GM04504 (cell line): ENCODE results near the gene DELE1.
"Not testable (repeated sequence)": the region's sequence is repeated elsewhere in the genome, so short reads cannot be mapped to it uniquely, and the experiment has no call there.

ENCODE experiments used
- DNase-seq: peaks from one replicate; pipeline ENCODE4 v3.0.0-alpha.2; 2012; ENCODE audit warnings: low read depth

DELE1 gene

GRCh38 chr5:141883892-141884318 lies 39.8 kb upstream of the DELE1 start:
- DNase-seq, result no peak

DNA sequence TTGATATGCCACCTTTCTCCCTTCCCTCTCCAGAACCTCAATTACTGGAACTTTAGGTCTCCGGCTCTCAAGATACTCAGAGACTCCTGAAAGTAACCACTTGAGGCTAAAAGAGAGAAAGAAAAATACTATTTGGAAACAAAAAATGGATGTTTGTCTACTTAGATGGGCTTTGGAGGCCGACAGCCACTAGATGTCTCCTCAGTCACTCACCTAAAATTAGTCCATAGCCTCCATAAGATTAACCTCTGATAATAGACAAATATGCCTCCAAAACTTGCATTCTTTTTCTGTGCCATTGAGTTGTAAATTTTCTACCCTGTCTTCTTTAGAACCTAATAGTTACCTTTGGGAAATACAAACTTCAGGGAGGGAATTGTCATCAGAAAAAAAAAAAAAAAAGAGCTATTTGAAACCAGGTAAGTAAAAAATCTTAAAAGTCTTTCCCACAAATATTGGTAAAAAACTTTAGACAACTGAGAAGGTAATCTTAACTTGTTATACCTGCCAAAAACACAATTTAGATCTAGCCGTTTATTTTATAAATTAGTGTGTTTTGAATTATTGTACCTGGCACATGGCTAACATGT lies 34.3 kb upstream of the DELE1 start:
- no peak for DNase-seq

- not testable (repeated sequence) for DNase-seq
These were observed 33.2 kb upstream of the DELE1 start for GRCh38 chr5:141890429-141890828.

GRCh38 chr5:141897425-141897824 lies 26.2 kb upstream of the DELE1 start:
- DNase-seq, result no peak

- no peak for DNase-seq
These were observed 25.1 kb upstream of the DELE1 start for GRCh38 chr5:141898448-141899049.

DNA sequence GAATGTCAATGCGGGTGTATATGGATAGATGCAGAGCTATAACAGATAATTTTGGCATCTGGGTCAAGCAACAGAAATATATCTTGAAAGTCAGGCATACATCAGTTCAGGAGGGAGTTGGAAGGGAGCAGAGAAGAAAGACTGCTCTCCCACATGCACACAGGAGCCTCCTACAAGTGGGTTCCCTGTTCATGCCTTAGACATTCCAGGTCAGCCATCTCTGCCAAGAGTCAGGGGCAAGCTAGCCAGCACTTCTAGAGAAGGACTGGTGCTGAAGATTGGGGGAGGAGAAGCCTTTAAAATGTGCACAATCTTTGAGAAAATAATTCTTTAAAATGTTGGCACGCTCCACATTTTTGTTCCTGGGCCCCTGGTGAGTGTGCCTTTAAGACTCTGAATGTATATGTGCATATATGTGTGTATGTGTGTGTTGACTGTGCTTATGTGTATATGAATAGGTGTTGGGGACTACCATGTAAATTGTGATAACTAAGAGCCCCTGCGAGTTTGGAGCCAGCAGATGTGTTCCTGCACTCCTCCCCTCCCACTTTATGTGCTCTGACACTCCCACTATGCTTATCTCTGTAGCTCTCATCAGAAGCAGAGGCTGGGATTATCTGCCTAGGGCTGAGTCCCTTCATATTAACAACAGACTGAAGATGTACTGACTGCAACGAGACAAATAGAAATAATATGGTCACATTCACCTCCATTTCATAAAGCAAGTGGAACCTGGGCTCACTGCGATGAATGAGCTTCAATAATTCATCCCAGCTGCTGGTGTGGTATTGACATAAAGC lies 21.5 kb upstream of the DELE1 start:
- no peak for DNase-seq

DNA sequence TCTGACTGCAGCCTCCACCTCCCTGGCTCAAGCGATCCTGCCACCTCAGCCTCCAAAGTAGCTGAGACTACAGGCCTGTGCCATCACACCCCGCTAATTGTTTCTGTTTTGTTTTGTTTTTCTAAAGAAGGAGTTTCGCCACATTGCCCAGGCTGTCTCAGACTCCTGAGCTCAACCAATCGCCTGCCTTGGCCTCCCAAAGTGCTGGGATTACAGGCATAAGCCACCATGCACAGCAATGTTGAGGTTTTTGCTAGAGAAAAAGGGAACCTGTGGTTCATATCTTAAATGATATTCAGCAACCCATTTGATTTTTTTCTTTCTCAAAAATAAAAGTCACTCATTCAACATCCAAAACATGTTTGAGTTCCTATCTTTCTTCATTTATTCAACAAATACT lies 20.4 kb upstream of the DELE1 start:
- no peak for DNase-seq

- no peak for DNase-seq
These were observed 19.1 kb upstream of the DELE1 start for GRCh38 chr5:141904551-141904950.

GRCh38 chr5:141906517-141906916 lies 17.2 kb upstream of the DELE1 start:
- DNase-seq, result no peak

- no peak for DNase-seq
These were observed 16.7 kb upstream of the DELE1 start for GRCh38 chr5:141906972-141907371.

DNA sequence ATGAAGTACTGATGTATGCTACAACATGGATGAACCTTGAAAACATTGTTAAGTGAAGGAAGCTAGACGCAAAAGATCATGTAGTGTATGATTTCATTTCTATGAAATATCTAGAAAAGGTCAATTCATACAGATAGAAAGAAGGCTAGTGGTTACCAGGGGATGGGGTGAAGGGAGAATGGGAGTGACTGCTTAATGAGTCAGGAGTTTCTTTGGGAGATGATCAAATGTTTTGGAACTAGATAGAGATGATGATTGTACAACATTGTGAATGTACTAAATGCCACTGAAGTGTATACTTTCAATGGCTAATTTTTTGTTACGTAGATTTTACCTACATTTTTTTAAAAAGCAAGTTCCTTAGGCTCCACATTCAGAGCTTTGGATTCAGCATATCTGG lies 14.9 kb upstream of the DELE1 start:
- no peak for DNase-seq

- DNase-seq, result no peak
These were observed 14.5 kb upstream of the DELE1 start for GRCh38 chr5:141909212-141909611.

GRCh38 chr5:141910271-141910673 lies 13.4 kb upstream of the DELE1 start:
- DNase-seq, result peak; percentile 54

GRCh38 chr5:141913560-141914198 lies 10.0 kb upstream of the DELE1 start:
- DNase-seq, result no peak

DNA sequence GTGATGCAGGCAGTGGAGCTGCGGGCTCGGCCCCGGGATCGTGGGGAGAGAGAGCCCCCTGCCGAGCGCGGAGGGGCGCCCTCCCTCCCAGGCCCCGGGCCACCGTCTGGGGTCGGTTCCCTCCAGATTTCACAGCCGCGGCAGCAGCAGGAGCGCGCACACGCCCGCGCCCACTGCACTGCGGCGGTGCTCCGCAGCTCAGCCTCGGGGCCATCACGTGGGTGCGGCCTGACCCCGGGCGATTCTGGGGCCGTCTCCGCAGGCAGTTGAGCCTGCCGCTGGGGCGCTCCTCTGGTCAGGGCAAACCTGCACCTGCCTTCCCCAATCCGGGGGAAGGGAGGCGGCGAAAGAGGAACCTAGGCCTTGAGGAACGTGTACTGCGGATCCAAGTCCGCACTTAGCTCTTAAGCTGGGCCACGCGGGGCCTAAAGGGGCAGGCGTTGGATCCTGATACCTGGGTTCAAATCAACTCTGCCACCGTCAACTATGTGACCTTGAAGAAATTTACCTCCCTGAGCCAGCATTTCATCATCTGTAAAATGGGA lies 9.4 kb upstream of the DELE1 start:
- no peak for DNase-seq

DNA sequence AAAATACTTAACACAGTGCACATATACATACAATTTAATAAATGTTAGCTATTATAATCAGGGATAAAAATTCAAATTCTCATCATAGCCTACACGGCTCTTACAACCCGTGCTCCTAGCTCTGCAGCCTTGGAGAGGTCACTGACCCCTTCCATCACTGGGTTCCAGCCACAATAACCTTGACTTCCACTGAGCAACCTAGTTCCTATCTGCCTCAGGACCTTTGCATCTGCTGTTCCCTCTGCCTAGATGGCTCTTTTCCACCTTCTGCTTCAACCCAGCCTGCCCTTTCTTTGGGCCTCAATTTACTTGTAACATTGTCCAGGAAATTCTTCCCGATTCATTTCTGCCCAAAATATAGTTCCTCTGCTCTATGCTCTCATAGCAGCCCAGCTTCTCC lies 8.9 kb upstream of the DELE1 start:
- DNase-seq, result no peak

DNA sequence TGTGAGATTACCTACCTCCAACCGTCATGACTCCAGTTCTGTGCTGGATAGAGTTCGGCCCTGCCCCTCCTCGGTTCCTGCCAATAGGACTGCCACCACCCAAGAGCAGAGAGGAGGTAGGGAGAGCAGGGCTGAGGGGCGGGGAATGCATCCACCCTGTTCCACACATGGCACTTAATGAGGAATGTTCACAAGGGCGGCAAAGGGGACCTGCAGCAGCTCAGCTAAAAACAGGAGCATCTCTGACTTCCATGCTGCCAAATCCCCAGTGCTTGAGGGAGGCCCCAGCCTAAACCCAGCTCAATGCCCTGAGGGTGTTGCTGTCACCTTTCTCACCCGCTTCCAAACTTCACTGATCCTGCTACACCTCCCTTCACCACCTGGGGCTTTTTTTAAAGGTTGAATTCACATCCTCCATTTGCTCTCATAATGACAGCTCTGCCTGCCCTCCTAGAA lies 7.8 kb upstream of the DELE1 start:
- DNase-seq, result no peak

- no peak for DNase-seq
These were observed 7.1 kb upstream of the DELE1 start for GRCh38 chr5:141916522-141916921.

DNA sequence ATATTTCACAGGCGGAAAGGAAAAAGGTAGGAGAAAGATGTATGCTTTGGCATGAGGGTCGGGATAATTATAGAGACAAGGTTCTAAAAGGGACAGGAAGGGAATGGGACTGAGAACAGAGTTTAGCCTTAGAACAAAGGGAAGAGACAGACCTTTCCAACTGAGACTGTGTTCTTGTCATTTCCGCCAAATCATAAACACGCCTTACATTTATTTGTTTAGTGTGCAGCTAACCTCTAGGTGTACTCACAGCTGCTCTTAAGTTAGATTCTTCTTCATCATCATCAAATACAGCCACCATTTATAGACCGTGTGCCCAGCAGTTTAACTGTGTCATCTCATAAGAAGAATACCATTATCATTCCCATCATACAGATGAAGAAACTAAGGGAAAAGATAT lies 5.9 kb upstream of the DELE1 start:
- no peak for DNase-seq

- no peak for DNase-seq
These were observed 4.2 kb upstream of the DELE1 start for GRCh38 chr5:141919218-141920119.

- DNase-seq, result no peak
These were observed 2.9 kb upstream of the DELE1 start for GRCh38 chr5:141920771-141921170.
